Umbilical cord (tissue), 2 donors: ENCODE data around the gene PIKFYVE. TPM values are rescaled to one million over a fixed set of nuclear protein-coding genes. Genes with fewer than 3 reads are reported as not detected.
"Not testable (repeated sequence)": the region's sequence is repeated elsewhere in the genome, so short reads cannot be mapped to it uniquely, and the experiment has no call there.

Source experiments
- DNase-seq: peaks from one replicate; pipeline ENCODE4 v3.0.0-alpha.2; 2015; ENCODE audit warnings: low spot score
- total RNA-seq: library from RNA; depleted of rRNA; stranded (reverse); fragments of >200 nt; gene quantifications from one replicate; pipeline ENCODE4 v1.2.3, GENCODE V29; 2014; ENCODE audit warnings: low replicate concordance; ENCODE audit not compliant: insufficient read depth

Gene PIKFYVE
- total RNA-seq, 1 donor from 2014 or later, result 29.6 TPM

GRCh38 chr2:208254118-208254870, 11.8 kb upstream of the PIKFYVE start:
- peak; percentile 86 for DNase-seq

GRCh38 chr2:208254871-208255556, 11.0 kb upstream of the PIKFYVE start, which contains the start of gene IDH1:
TSS of gene IDH1 (minus strand) at chr2:208255071. CDS start at chr2:208251551, 3,520 bp downstream.
- DNase-seq, result peak; percentile 97

GRCh38 chr2:208255557-208256106, 10.4 kb upstream of the PIKFYVE start:
- no peak for DNase-seq

- no peak for DNase-seq
Observed at GRCh38 chr2:208256192-208256782, 9.8 kb upstream of the PIKFYVE start.

- DNase-seq, result peak; percentile 70
Observed at GRCh38 chr2:208256849-208257813, 8.9 kb upstream of the PIKFYVE start.

- DNase-seq, result peak; percentile 75
Observed at GRCh38 chr2:208265371-208265800, 669 bp upstream of the PIKFYVE start.

- DNase-seq, result no peak
Observed at GRCh38 chr2:208266553-208266893, 468 bp downstream of the PIKFYVE start.

GRCh38 chr2:208266936-208267335, 881 bp downstream of the PIKFYVE start:
- peak; percentile 5 for DNase-seq

- not testable (repeated sequence) for DNase-seq
Observed at GRCh38 chr2:208267526-208267925, 1.5 kb downstream of the PIKFYVE start.

GRCh38 chr2:208268156-208268952, 2.3 kb downstream of the PIKFYVE start:
- no peak for DNase-seq

- no peak for DNase-seq
Observed at GRCh38 chr2:208269091-208269490, 3.0 kb downstream of the PIKFYVE start.

- no peak for DNase-seq
Observed at GRCh38 chr2:208274748-208275147, 8.7 kb downstream of the PIKFYVE start.

- DNase-seq, result no peak
Observed at GRCh38 chr2:208278549-208278948, 12.5 kb downstream of the PIKFYVE start.

- DNase-seq, result no peak
Observed at GRCh38 chr2:208279236-208279635, 13.2 kb downstream of the PIKFYVE start.

- DNase-seq, result no peak
Observed at GRCh38 chr2:208280234-208280633, 14.2 kb downstream of the PIKFYVE start.

- DNase-seq, result no peak
Observed at GRCh38 chr2:208280933-208281332, 14.9 kb downstream of the PIKFYVE start.

- no peak for DNase-seq
Observed at GRCh38 chr2:208285853-208286252, 19.8 kb downstream of the PIKFYVE start.

- DNase-seq, result no peak
Observed at GRCh38 chr2:208294482-208295024, 28.5 kb downstream of the PIKFYVE start.

- no peak for DNase-seq
Observed at GRCh38 chr2:208295834-208296233, 29.8 kb downstream of the PIKFYVE start.

GRCh38 chr2:208296610-208297009, 30.6 kb downstream of the PIKFYVE start:
- DNase-seq, result no peak
